Thyroid gland (tissue), 4 donors: ENCODE measurements around the gene ECSIT.

Experiments
- POLR2A ChIP-seq, 2 donors: fragments of 450-650 bp; IDR thresholded peaks; one replicate each; pipeline ENCODE4 v1.6.1; 2017; ENCODE audit warnings: antibody characterized with exemption in 2 of 2, mild to moderate bottlenecking in 2 of 2, moderate library complexity in 1 of 2
- TF ChIP-seq, protein P1 (sequence below), 6 experiments: fragments of 200-600 bp in 3 of 6; fragments of 450-650 bp in 3 of 6; sonication (generic) in 3 of 6; IDR thresholded peaks; one replicate each; pipeline ENCODE4 v1.5.1; 2016 to 2019; ENCODE audit warnings: antibody characterized with exemption in 6 of 6, mild to moderate bottlenecking in 2 of 6, inconsistent platforms in 1 of 6, moderate library complexity in 1 of 6

DNA sequence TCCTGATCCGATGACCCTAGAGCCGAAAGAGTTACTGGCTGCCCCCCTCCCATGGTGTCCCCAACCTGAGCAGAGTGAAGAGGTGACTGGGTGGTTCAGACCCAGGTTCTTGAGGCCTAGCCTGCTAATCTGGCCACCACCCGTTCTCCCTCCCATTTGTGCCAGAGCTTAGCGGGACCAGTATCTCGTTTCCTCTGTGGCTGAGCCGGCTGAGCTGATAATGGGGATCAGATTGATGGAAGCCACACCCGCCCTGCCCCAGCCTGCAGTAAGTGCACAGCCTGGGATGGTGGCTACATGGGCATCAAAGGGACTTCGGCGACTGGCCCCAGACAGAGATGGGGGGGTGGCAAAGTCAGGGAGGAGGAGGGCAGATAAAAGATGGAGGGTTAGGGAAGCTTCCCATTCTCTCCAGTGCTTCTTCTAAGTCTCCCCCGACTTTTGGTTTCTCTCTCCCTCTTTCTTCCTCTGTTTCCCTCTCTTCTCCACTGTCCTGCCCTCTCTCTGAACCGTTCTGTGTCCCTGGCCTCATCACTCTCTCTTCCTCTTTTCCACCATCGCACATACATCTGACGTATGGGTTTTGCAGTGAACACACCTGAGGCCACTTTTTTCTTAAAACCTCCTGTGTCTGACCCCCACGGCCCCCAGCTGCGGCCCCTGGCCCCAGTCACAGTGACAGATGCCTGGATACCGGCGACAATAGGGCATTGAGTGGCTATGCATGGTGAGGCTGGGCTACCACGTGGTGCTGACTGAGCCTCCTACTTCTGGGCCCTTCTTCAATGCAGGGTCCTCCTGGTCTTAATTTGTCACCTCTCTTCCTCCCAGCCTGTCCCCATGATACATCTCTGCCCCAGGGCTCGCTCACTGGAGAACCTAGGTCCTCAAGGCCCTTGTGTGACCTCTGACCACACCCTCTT lies 50.5 kb downstream of the ECSIT start:
- TF ChIP-seq, protein P1, sequence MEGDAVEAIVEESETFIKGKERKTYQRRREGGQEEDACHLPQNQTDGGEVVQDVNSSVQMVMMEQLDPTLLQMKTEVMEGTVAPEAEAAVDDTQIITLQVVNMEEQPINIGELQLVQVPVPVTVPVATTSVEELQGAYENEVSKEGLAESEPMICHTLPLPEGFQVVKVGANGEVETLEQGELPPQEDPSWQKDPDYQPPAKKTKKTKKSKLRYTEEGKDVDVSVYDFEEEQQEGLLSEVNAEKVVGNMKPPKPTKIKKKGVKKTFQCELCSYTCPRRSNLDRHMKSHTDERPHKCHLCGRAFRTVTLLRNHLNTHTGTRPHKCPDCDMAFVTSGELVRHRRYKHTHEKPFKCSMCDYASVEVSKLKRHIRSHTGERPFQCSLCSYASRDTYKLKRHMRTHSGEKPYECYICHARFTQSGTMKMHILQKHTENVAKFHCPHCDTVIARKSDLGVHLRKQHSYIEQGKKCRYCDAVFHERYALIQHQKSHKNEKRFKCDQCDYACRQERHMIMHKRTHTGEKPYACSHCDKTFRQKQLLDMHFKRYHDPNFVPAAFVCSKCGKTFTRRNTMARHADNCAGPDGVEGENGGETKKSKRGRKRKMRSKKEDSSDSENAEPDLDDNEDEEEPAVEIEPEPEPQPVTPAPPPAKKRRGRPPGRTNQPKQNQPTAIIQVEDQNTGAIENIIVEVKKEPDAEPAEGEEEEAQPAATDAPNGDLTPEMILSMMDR (IDR thresholded peaks at IDR 0.05) = no peak
- TF ChIP-seq POLR2A (IDR thresholded peaks at IDR 0.05) = no peak
